DMS 273 (cell line): ENCODE data around the gene CD276.
"Not testable (repeated sequence)": the region's sequence is repeated elsewhere in the genome, so short reads cannot be mapped to it uniquely, and the experiment has no call there.

Experiments used
- DNase-seq: peaks from one replicate; lab custom pipeline; 2025; ENCODE audit not compliant: unreplicated experiment; lab: John Stamatoyannopoulos, UW

The CD276 gene

GRCh38 chr15:73709686-73710085, 25.5 kb downstream of the CD276 start:
- no peak for DNase-seq

DNA sequence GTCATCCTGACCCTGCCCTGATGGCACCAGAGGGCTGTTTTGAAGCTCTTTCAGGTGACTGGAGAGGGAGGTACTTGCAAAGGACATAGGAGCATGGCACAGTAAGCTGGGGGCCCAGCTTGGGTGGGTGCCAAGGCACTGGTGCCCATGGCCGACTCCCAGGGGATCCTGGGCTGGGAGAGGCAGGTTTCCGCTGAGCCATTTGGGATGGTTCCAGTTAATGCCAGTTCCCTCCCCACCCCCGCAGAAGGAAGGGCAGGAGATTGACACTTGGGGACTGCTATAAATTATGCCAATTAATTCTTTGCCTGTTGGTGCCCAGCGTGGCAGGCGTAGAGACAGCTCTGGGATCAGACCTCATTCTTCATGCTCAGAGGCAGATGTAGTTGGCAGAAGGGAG, 26.1 kb downstream of the CD276 start:
- no peak for DNase-seq

DNA sequence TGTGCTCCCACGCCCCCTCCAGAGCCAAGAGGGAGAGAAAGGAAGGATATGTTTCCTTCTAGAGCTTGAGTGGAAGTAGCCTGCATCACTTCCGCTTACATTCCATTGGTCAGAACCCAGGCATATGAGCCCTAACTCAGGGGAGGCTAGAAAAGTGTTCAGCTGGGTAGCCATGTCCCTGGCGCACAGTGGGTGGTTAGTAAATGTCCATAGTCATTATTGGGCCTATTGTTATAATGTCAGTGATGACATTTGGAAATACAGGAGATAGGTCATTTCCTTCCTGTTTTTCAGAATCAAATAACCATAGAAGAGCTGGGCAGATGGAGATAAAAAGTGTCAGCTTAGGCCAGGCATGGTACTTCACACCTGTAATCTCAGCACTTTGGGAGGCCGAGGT, 27.3 kb downstream of the CD276 start:
- no peak for DNase-seq

GRCh38 chr15:73712107-73712506, 27.9 kb downstream of the CD276 start:
- DNase-seq: no peak

GRCh38 chr15:73714695-73715301, 30.6 kb downstream of the CD276 start:
- no peak for DNase-seq

GRCh38 chr15:73715417-73715816, 31.2 kb downstream of the CD276 start:
- DNase-seq: no peak

DNA sequence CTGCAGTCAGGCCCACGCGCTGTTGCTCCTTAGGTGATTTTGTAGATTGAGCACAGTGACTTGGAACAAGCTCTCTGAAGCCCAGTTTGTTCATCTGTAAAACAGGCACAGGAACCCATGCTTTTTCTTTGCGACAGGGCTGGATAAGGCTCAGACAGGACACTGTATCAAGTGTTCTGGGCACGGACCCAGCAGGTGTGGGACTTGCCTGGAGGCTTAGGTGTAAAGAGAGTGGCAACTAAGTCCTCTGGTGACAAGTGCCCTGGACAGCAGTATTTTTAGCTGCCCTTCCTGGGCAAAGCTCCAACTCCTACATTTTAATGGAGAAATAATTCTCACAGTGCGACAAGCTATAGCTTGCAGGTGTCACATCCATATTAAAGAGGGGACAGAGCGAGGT, 32.2 kb downstream of the CD276 start:
- no peak for DNase-seq

GRCh38 chr15:73717206-73717605, 33.0 kb downstream of the CD276 start:
- DNase-seq: no peak

GRCh38 chr15:73717802-73718201, 33.6 kb downstream of the CD276 start:
- DNase-seq: no peak

DNA sequence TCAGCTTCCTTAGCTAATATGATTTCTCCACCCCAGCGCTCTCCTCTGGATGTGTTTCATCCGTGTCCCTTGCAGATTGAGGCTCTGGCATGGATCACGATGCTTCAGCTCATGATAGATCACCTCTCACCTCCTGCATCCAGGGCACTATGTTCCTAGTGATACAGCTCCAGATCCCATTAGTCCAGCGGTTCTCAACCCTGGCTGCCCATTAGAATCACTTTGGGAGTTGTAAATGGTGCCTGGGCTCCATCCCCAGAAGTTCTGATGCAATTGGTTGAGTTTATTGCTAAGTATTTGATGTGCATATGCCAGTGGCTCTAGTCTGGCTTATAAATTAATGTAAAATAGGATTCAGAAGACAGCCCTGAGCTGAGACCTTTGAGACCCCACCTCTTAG, 34.5 kb downstream of the CD276 start:
- DNase-seq: no peak

GRCh38 chr15:73722425-73722824, 38.2 kb downstream of the CD276 start:
- DNase-seq: no peak

DNA sequence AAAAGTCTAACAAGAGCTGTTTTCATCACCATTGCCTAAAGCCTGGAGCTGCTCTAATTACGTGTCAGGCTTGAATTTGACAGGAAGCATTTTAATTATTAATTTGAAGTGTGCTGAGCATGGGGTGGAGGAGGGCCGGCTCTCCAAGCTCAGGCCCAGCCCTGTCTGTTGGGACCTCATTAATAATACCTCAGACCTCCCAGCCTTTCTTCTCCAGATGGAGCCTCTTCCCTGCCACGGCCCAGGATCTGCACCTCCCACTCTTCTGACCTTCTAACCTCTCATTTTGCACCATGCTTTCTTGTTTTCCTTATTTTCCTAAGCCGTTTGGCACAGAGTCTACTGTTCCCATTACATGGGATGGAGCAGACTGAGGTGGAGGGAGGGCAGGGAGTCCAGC, 39.0 kb downstream of the CD276 start:
- DNase-seq: peak; percentile 13

DNA sequence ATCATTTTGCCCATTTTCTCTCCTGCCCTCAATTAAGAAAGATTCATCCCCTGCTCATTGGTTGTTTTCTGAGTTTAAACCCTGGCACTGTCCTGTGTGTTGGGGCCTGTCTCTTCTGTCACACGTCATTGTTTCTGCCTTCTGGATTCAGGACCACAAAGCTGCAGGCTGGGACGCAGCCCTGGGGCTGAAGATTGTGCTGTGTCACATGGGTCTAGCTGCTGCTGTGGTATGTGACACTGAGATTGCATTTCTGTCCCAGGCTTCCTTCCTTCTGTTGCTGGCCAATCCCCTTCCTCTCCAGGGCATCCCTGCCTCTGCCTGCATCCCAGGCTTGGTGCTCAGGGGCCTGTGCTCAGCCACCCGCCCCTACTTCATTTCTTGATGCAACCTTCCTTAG, 40.0 kb downstream of the CD276 start:
- DNase-seq: no peak

GRCh38 chr15:73727330-73727976, 43.3 kb downstream of the CD276 start:
- DNase-seq: no peak

- not testable (repeated sequence) for DNase-seq
Observed at GRCh38 chr15:73732051-73732450, 47.9 kb downstream of the CD276 start.

DNA sequence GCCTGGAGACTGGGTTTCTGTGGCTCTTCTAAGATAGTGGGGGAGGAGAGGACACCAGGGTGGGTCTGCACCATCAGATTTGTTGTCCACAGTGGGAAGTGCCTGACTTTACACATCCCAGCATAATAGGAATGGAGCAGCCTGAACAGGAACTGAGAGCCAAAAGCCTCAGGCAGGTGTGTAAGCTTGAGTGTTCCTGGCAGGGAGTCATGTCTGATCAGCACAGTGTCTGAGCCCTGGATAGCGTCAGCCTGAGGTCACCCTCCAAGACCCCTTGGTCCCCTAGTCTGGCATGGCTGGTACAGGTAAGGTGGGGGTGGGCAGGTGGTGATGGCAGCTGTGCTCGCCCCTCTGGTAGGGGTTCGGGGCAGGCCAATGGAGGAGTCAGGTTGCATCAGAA, 48.7 kb downstream of the CD276 start:
- no peak for DNase-seq

- no peak for DNase-seq
Observed at GRCh38 chr15:73737535-73737934, 53.4 kb downstream of the CD276 start.

DNA sequence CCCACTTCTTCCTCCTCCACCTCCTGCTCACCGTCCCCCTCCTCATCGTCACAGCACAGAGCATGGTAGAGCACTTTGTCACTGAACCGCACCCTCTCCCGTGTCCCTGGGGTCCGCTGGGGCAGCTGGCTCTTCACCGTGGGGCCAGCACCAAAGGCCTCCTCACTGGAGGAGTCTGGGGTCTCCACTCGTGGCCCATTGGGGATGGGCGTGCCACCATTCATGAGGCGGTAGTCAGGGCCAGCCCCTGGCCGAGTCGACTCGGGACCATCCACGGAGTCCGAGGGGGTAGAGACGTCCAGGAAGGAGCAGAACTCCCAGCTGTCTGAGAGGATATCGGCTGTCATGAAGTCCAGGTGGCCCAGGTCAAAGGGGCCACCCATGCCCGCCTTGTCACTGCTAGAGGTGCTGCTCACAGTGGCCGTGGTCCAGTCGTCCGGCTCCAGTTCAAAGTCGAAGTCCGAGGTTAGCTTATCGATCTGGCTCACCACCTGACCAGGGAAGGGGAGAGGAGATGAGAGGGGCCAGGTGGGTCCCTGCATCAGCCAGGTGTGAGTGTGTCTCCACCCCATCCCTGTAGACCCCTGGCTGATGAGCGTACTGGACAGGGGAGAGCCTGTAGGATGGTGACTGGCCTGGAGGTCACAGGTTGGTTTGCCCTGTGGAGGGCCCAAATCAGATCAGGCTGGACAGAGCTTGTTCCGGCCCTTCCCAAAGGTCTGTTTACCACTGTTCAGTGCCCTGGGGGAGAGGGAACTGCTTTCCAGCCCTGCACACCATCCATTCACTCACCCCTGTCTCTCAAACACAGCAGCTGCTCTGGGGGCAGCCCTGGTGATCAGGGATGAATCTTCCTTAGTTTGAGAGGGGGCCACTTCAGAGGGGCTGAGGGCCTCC, 56.2 kb downstream of the CD276 start:
- DNase-seq: no peak

GRCh38 chr15:73741321-73741836, 57.2 kb downstream of the CD276 start:
- DNase-seq: no peak

DNA sequence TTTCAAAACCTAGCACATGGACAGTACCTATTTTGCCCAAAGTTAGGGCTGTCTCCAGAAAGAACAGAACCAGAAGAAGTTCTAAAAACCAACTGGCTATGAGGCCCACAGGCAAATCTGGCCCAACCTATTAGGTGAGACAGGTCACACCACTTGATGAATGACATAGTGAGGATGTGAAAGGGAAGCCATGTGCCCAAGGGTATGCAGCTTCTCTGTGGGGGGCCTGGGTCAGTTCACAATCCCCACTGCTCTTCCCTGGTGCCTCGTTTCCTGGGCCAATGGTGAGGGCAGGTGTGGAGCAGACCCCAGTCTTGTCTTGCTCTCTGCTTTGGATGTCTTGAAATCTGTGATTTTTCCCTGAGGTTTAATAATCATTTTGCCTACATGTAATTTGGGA, 60.1 kb downstream of the CD276 start:
- DNase-seq: no peak

DNA sequence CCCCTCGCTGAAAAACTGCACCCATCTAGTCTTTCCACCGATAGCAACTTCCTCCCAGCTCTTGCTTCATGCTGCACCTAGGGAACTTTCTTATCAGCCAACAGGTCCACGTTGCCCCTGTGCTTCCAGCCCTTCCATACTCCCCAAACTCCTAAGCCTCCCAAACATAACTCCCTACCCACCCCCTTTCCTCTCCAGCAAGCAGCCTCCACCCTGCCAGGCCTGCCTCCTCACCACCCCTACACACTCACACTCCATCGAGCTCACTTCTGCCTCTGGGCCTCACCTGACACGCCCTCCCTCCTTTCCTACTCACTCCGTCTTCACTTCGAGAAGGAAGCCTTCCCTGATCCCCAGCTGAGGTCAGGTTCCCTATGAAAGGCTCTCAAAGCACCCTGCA, 60.9 kb downstream of the CD276 start:
- no peak for DNase-seq

DNA sequence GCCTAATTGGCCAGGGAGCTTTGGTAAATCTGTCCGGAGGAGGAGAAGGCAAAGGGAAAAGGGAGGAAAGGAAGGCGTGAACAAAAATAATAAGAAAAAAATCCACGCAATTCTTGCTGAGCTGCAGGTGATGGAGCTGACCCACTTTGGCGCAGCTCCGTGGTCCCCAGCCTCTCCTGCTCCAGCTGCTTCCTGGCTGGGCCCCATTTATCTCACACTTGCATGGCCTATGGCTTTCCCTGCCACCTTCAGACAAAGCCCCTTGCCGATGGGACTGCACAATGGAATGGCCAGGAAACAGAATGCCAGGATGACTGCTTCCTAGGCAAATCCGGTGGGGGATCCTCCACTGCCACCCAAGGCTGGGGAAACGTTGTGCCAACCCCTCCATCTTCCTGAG, 62.1 kb downstream of the CD276 start:
- no peak for DNase-seq
